HG03460 (cell line): Measurements from ENCODE around the gene RNF6.
"Not testable (repeated sequence)": the region's sequence is repeated elsewhere in the genome, so short reads cannot be mapped to it uniquely, and the experiment has no call there.

Experiments
- ATAC-seq: cut with Tn5 transposase; IDR thresholded peaks from one replicate; pipeline ENCODE4 v1.9.1; 2021; ENCODE audit not compliant: unreplicated experiment

The RNF6 gene

GRCh38 chr13:26221721-26222519 lies at the start of gene RNF6:
Gene RNF6 (minus strand): TSS chr13:26222314. CDS start chr13:26219649, 2,665 bp downstream.
- peak; percentile 97 for ATAC-seq

GRCh38 chr13:26270707-26271106 lies 48.6 kb upstream of the RNF6 start:
- no peak for ATAC-seq

- no peak for ATAC-seq
Observed at GRCh38 chr13:26266311-26266710, 44.2 kb upstream of the RNF6 start.

GRCh38 chr13:26262156-26262555 lies 40.0 kb upstream of the RNF6 start:
- ATAC-seq: no peak

GRCh38 chr13:26259634-26260033 lies 37.5 kb upstream of the RNF6 start:
- ATAC-seq: no peak

GRCh38 chr13:26257049-26257448 lies 34.9 kb upstream of the RNF6 start:
- no peak for ATAC-seq

GRCh38 chr13:26255691-26256277 lies 33.7 kb upstream of the RNF6 start:
- ATAC-seq: no peak

GRCh38 chr13:26255115-26255514 lies 33.0 kb upstream of the RNF6 start:
- no peak for ATAC-seq

GRCh38 chr13:26254583-26255111 lies 32.5 kb upstream of the RNF6 start:
- ATAC-seq: peak; percentile 38

GRCh38 chr13:26253787-26254582 lies 31.9 kb upstream of the RNF6 start, which contains the start of gene CDK8:
Gene CDK8 (plus strand): TSS chr13:26254129. CDS start chr13:26254642, 513 bp downstream.
- ATAC-seq: peak; percentile 85

- no peak for ATAC-seq
Observed at GRCh38 chr13:26253262-26253786, 31.2 kb upstream of the RNF6 start.

- not testable (repeated sequence) for ATAC-seq
Observed at GRCh38 chr13:26252006-26252405, 29.9 kb upstream of the RNF6 start.

GRCh38 chr13:26249551-26249950 lies 27.4 kb upstream of the RNF6 start:
- no peak for ATAC-seq

GRCh38 chr13:26247608-26248007 lies 25.5 kb upstream of the RNF6 start:
- ATAC-seq: no peak

GRCh38 chr13:26247011-26247410 lies 24.9 kb upstream of the RNF6 start:
- ATAC-seq: no peak

- ATAC-seq: no peak
Observed at GRCh38 chr13:26246154-26246553, 24.0 kb upstream of the RNF6 start.

GRCh38 chr13:26236296-26236695 lies 14.2 kb upstream of the RNF6 start:
- no peak for ATAC-seq

GRCh38 chr13:26230703-26231102 lies 8.6 kb upstream of the RNF6 start:
- no peak for ATAC-seq

- ATAC-seq: no peak
Observed at GRCh38 chr13:26229080-26229615, 7.0 kb upstream of the RNF6 start.

GRCh38 chr13:26228096-26228495 lies 6.0 kb upstream of the RNF6 start:
- ATAC-seq: no peak
